Cardiac fibroblast (primary cell): ENCODE measurements around the gene PEAR1.

Source experiments
- DNase-seq, 2 donors: peaks; one replicate each; pipeline versions ENCODE4 v3.0.0 to v3.0.0-alpha.2; 2010; ENCODE audit warnings: low read depth in 2 of 2
- H3K4me3 ChIP-seq, 2 donors: replicated peaks in 1 of 2; 1 replicate in 1 of 2; 2 replicates in 1 of 2; pipeline ENCODE4 v1.5.1; 2011; ENCODE audit warnings: low read depth in 2 of 2, low read length in 2 of 2, mild to moderate bottlenecking in 2 of 2, moderate library complexity in 1 of 2
- CTCF ChIP-seq: IDR thresholded peaks from one replicate; pipeline ENCODE4 v1.5.1; 2011; ENCODE audit warnings: low read depth, mild to moderate bottlenecking, low read length, inconsistent platforms

Gene PEAR1

GRCh38 chr1:156859523-156860112 lies 33.9 kb upstream of the PEAR1 start:
- no peak for TF ChIP-seq CTCF
- peak; percentile 19 to 35 for DNase-seq

GRCh38 chr1:156860113-156860627 lies 33.3 kb upstream of the PEAR1 start:
- TF ChIP-seq CTCF: peak; percentile 81
- DNase-seq: peak; percentile 45 to 59
- peak overlapping the region; percentile 24 to 35 for H3K4me3 ChIP-seq

More at GRCh38 chr1:156859523-156860112, 33.9 kb upstream of the PEAR1 start:
- H3K4me3 ChIP-seq: peak overlapping the region; percentile 24 to 35

GRCh38 chr1:156860628-156861423 lies 32.7 kb upstream of the PEAR1 start, which contains the start of gene NTRK1:
NTRK1 (plus strand) TSS chr1:156860865; CDS start chr1:156860935, 70 bp downstream.
- H3K4me3 ChIP-seq: peak within 1 kb of the TSS; percentile 24 to 35
- no peak for TF ChIP-seq CTCF
- peak; percentile 7 to 25 for DNase-seq

- no peak for TF ChIP-seq CTCF
- no peak for DNase-seq
- H3K4me3 ChIP-seq: no peak overlapping the region
Measured at GRCh38 chr1:156862584-156862983, 30.9 kb upstream of the PEAR1 start.

GRCh38 chr1:156862997-156863599 lies 30.4 kb upstream of the PEAR1 start:
- no peak for TF ChIP-seq CTCF
- H3K4me3 ChIP-seq: no peak overlapping the region
- DNase-seq: no peak

GRCh38 chr1:156863631-156864030 lies 29.9 kb upstream of the PEAR1 start:
- no peak for TF ChIP-seq CTCF
- no peak for DNase-seq

More at GRCh38 chr1:156863631-156864030, 29.9 kb upstream of the PEAR1 start:
- no peak overlapping the region for H3K4me3 ChIP-seq
